CD4-positive, alpha-beta T cell (primary cell): ENCODE measurements around the gene MYO18A. TPM values are rescaled to one million over a fixed set of nuclear protein-coding genes. Genes with fewer than 3 reads are reported as not detected.

Experiments
- ATAC-seq: fragments of 200-7000 bp; cut with Tn5 transposase; one replicate; pipeline ENCODE4 v1.10.0; 2022; ENCODE audit warnings: mild to moderate bottlenecking; ENCODE audit not compliant: poor library complexity
- CTCF ChIA-PET: fragments of 350-600 bp; sonication (Branson Sonifier 250); formaldehyde crosslinking; loops from one replicate; lab custom pipeline; 2021; ENCODE audit warnings: antibody characterized with exemption, inconsistent platforms; lab: Charles Lee
- POLR2A ChIA-PET: fragments of 350-600 bp; sonication (Branson Sonifier 250); formaldehyde crosslinking; loops from one replicate; lab custom pipeline; 2021; ENCODE audit warnings: antibody characterized with exemption, inconsistent platforms; lab: Charles Lee
- DNase-seq, 14 experiments: peaks; one replicate each; pipeline ENCODE4 v3.0.0-alpha.2; 2013 to 2020; ENCODE audit warnings: mixed read lengths in 2 of 14
- H3K27ac ChIP-seq, 2 donors: one replicate each; pipeline versions ENCODE4 v1.5.1 to v1.7.0; 2013; ENCODE audit warnings: low read length in 2 of 2, low read depth in 1 of 2, mild to moderate bottlenecking in 1 of 2
- H3K27me3 ChIP-seq, 2 experiments: 1 replicate in 1 of 2; 2 replicates in 1 of 2; pipeline versions ENCODE4 v1.6.1 to v1.7.0; 2013; ENCODE audit warnings: low read length in 2 of 2, control low read depth in 1 of 2, mild to moderate bottlenecking in 1 of 2, moderate library complexity in 1 of 2; ENCODE audit not compliant: insufficient read depth in 2 of 2, control insufficient read depth in 1 of 2
- H3K36me3 ChIP-seq: one replicate; pipeline ENCODE4 v1.6.1; 2013; ENCODE audit warnings: low read length, control low read depth; ENCODE audit not compliant: insufficient read depth
- H3K4me1 ChIP-seq: one replicate; pipeline ENCODE4 v1.6.1; 2013; ENCODE audit warnings: low read length, control low read depth; ENCODE audit not compliant: insufficient read depth
- H3K4me3 ChIP-seq: one replicate; pipeline ENCODE4 v1.5.1; 2013; ENCODE audit warnings: mild to moderate bottlenecking, low read length, moderate library complexity
- H3K9me3 ChIP-seq, 2 experiments: 1 replicate in 1 of 2; 2 replicates in 1 of 2; pipeline versions ENCODE4 v1.6.1 to v1.7.0; 2013; ENCODE audit warnings: low read length in 2 of 2, mild to moderate bottlenecking in 2 of 2, control low read depth in 1 of 2, moderate library complexity in 1 of 2; ENCODE audit not compliant: control insufficient read depth in 1 of 2, insufficient read depth in 1 of 2
- H3K27ac Mint-ChIP-seq: one replicate; pipeline ENCODE4 v1.8.0; 2020; ENCODE audit warnings: mixed read lengths
- H3K27me3 Mint-ChIP-seq: one replicate; pipeline ENCODE4 v1.8.0; 2021; ENCODE audit warnings: mixed read lengths
- H3K36me3 Mint-ChIP-seq: one replicate; pipeline ENCODE4 v1.8.0; 2021; ENCODE audit warnings: low read depth, mixed read lengths
- H3K4me1 Mint-ChIP-seq: one replicate; pipeline ENCODE4 v1.8.0; 2021; ENCODE audit warnings: low read depth, mixed read lengths
- H3K4me3 Mint-ChIP-seq: one replicate; pipeline ENCODE4 v1.8.0; 2020; ENCODE audit warnings: mild to moderate bottlenecking, mixed read lengths
- H3K9me3 Mint-ChIP-seq: one replicate; pipeline ENCODE4 v1.8.0; 2020; ENCODE audit warnings: mixed read lengths
- intact Hi-C, 2 experiments: fragments of 100-400 bp; cut with DNase I in 1 of 2; cut with micrococcal nuclease in 1 of 2; formaldehyde crosslinking; loops; one replicate each; pipeline versions ENCODE4 v1.15.1 to v1.9.0; 2023 to 2025; cut with DNase I, micrococcal nuclease
- total RNA-seq, 174 experiments: library from RNA in 2 of 174; stranded (reverse) in 2 of 174; gene quantifications; one replicate each; pipeline ENCODE4 v1.2.3 and lab custom pipeline; 2021 to 2026
- TF ChIP-seq, protein P1 (sequence below): fragments of 200-600 bp; IDR thresholded peaks from one replicate; pipeline ENCODE4 v1.8.0; 2022; ENCODE audit warnings: antibody characterized with exemption, mild to moderate bottlenecking

MYO18A gene
- total RNA-seq, 2 experiments from 2014 or later: 87.0 to 90.1 TPM

DNA sequence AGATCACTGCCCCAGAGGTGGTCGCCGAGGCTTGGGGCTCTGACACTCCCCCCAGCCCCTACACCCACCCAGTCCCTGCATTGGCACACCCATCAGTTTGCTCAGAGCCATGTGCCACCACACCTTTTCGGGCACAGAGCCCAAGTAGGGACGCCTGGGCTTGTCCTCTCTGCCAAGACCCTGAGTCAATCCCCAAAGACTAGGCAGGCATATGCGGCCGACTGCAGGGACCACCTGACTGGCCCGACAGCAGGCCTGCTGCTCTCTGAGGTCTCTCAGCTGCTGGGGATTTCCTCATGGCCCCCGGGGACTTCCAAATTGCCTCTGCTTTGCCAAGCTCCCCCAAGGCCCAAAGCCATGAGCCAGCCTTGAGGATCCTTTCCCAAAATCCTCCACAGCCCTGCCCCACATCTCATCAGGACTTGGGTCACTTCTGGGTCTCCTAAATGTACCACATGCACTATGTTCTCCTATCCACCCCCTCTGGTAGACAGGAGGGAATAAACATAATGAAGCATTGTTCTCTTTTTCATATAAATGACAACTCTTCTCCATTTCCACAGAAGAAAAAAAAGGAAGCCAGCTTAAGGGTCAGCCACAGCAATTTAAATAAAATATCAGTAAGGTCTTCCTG lies 30.6 kb downstream of the MYO18A start:
- TF ChIP-seq, protein P1, sequence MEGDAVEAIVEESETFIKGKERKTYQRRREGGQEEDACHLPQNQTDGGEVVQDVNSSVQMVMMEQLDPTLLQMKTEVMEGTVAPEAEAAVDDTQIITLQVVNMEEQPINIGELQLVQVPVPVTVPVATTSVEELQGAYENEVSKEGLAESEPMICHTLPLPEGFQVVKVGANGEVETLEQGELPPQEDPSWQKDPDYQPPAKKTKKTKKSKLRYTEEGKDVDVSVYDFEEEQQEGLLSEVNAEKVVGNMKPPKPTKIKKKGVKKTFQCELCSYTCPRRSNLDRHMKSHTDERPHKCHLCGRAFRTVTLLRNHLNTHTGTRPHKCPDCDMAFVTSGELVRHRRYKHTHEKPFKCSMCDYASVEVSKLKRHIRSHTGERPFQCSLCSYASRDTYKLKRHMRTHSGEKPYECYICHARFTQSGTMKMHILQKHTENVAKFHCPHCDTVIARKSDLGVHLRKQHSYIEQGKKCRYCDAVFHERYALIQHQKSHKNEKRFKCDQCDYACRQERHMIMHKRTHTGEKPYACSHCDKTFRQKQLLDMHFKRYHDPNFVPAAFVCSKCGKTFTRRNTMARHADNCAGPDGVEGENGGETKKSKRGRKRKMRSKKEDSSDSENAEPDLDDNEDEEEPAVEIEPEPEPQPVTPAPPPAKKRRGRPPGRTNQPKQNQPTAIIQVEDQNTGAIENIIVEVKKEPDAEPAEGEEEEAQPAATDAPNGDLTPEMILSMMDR: no peak

DNA sequence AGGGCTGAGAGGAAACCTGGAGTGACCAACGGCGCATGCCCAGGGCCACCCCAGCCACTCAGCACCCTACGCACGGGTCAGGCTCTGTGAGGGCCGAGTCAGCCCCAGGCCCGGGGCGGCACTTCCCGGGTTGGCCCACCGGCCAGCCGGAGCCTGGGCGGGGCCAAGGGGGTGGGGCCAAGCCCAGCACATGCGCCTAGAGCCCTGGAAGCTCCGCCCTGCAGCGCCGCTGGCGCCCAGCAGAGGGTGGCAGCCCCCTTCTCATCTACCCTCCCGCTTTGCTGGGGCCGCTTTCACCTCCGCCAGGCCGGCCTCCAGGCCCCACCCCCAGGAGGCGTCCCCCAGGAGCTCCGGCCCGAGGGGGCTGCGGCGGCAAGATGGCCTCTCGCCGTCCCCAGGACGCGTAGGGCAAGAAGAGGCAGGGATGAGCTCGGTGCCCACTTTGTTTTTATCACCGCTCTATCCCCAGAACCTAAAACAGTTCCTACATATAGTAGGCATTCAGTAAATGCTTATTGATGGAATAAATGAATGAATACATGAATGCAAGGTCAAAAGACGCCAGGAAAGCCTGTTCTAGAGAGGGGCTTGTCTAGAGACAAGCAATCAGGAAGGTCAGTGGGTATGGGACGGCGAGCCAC lies 31.3 kb downstream of the MYO18A start:
- Histone ChIP-seq H3K27ac (peak overlapping the region; percentile 60 to 83), H3K36me3 (no peaks in the 10 kb centered on the region), H3K4me3 (peak overlapping the region; percentile 44), H3K4me1 (peaks cover 31% of the 10 kb centered on the region), H3K9me3 (no peaks in the 10 kb centered on the region), H3K27me3 (no peaks in the 10 kb centered on the region)
- intact Hi-C loops: loop anchor here (1.0 to 5.0 kb wide), 5 partner anchors 31 to 388 kb away; partner anchors contain the start of gene MYO18A (in 2 of the 2)
- peaks cover 43% of the 10 kb centered on the region for H3K4me1 Mint-ChIP-seq
- no peaks in the 10 kb centered on the region for H3K27me3 Mint-ChIP-seq
- H3K4me3 Mint-ChIP-seq: peak overlapping the region; percentile 78
- ChIA-PET POLR2A (interaction anchor here (0.9 to 3.9 kb wide), 11 partner anchors 10 to 221 kb away, joined by 3 to 36 read pairs (median 5); partner anchors contain the start of genes MYO18A, NUFIP2 and PHF12), CTCF (interaction anchor here (0.6 to 6.9 kb wide), 30 partner anchors 9 to 235 kb away, joined by 3 to 216 read pairs (median 5); partner anchors contain the start of genes MYO18A and NUFIP2)
- H3K27ac Mint-ChIP-seq: peak overlapping the region; percentile 67
- DNase-seq: peak; percentile 82 to 95 (median 88)
- TF ChIP-seq, protein P1: peak; percentile 98
- ATAC-seq: peak; percentile 92
- no peaks in the 10 kb centered on the region for H3K36me3 Mint-ChIP-seq
- no peaks in the 10 kb centered on the region for H3K9me3 Mint-ChIP-seq

More for the DNA sequence above, 30.6 kb downstream of the MYO18A start:
- no peaks in the 10 kb centered on the region for H3K9me3 Mint-ChIP-seq
- peaks cover 33% of the 10 kb centered on the region for H3K4me1 ChIP-seq
- H3K4me1 Mint-ChIP-seq: peaks cover 46% of the 10 kb centered on the region
- peak in 2 of 14 experiments; percentile 62 for DNase-seq
- peak overlapping the region; percentile 7 to 60 for H3K27ac ChIP-seq
- ATAC-seq: no peak
- POLR2A ChIA-PET: interaction anchor here (1.0 to 3.9 kb wide), 9 partner anchors 10 to 220 kb away, joined by 3 to 36 read pairs (median 5); partner anchors contain the start of genes MYO18A, NUFIP2 and PHF12
- peak overlapping the region; percentile 44 for H3K4me3 ChIP-seq
- no peaks in the 10 kb centered on the region for H3K27me3 Mint-ChIP-seq
- intact Hi-C loops: loop anchor here (1.0 to 5.0 kb wide), 5 partner anchors 31 to 388 kb away; partner anchors contain the start of gene MYO18A (in 1 of the 2)
- no peaks in the 10 kb centered on the region for H3K36me3 ChIP-seq
- H3K36me3 Mint-ChIP-seq: no peaks in the 10 kb centered on the region
- no peaks in the 10 kb centered on the region for H3K9me3 ChIP-seq
- peak overlapping the region; percentile 67 for H3K27ac Mint-ChIP-seq
- H3K4me3 Mint-ChIP-seq: peak overlapping the region; percentile 79
- H3K27me3 ChIP-seq: no peaks in the 10 kb centered on the region
- CTCF ChIA-PET: interaction anchor here (0.6 to 6.9 kb wide), 25 partner anchors 10 to 235 kb away, joined by 3 to 216 read pairs (median 6); partner anchors contain the start of gene MYO18A

DNA sequence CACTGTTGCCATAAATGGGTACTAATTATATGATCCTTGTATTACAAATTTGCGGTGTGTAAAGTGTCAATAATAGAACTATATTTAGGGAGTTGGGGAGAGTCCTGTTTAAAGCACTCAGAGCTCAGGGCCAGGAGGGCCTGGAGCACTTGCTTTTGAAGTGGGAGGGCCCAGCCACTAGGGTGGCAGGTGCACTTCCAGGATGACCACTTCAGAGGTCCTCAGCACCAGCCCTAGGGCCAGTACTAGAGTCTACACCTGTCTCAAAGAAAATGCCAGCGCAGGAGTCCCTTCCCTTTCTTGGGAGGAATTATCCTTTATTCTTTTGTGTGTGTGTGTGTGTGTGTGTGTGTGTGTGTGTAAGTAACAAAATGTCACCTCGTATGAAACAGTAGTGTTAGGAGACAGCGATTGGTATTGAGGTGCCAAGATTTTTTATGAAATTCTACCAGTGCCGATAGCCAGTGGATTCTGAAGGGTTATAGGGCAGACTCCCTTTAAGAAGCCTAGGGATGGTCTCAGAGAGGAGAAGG lies 31.9 kb downstream of the MYO18A start:
- H3K36me3 Mint-ChIP-seq: no peaks in the 10 kb centered on the region
- DNase-seq (no peak), ATAC-seq (no peak)
- Histone ChIP-seq H3K4me3 (peak overlapping the region; percentile 44), H3K27ac (peak overlapping the region; percentile 60 to 83), H3K27me3 (no peaks in the 10 kb centered on the region), H3K36me3 (no peaks in the 10 kb centered on the region), H3K9me3 (no peaks in the 10 kb centered on the region), H3K4me1 (peaks cover 34% of the 10 kb centered on the region)
- CTCF ChIA-PET: interaction anchor here (0.6 to 6.9 kb wide), 27 partner anchors 9 to 236 kb away, joined by 3 to 216 read pairs (median 6); partner anchors contain the start of genes MYO18A and NUFIP2
- H3K27me3 Mint-ChIP-seq: no peaks in the 10 kb centered on the region
- TF ChIP-seq, protein P1: no peak
- H3K4me3 Mint-ChIP-seq: peak overlapping the region; percentile 78
- H3K27ac Mint-ChIP-seq: peak overlapping the region; percentile 67
- POLR2A ChIA-PET: interaction anchor here (0.9 to 3.9 kb wide), 11 partner anchors 9 to 222 kb away, joined by 3 to 36 read pairs (median 5); partner anchors contain the start of genes MYO18A, NUFIP2 and PHF12
- H3K9me3 Mint-ChIP-seq: no peaks in the 10 kb centered on the region
- H3K4me1 Mint-ChIP-seq: peaks cover 45% of the 10 kb centered on the region
- intact Hi-C loops: loop anchor here (1.0 to 5.0 kb wide), 3 partner anchors 32 to 389 kb away; partner anchors contain the start of gene MYO18A (in 1 of the 2)
